B cell (primary cell): ENCODE measurements around the gene KRTAP4-7. TPM values are rescaled to one million over a fixed set of nuclear protein-coding genes. Genes with fewer than 3 reads are reported as not detected.
"Not testable (repeated sequence)": the region's sequence is repeated elsewhere in the genome, so short reads cannot be mapped to it uniquely, and the experiment has no call there.

Experiments used
- ATAC-seq: fragments of 200-7000 bp; cut with Tn5 transposase; one replicate; pipeline ENCODE4 v1.10.0; 2021; ENCODE audit warnings: low read depth, mild to moderate bottlenecking, moderate number of reproducible peaks, moderate library complexity
- CTCF ChIA-PET: fragments of 350-600 bp; sonication (Branson Sonifier 250); formaldehyde crosslinking; loops from one replicate; lab custom pipeline; 2021; ENCODE audit warnings: antibody characterized with exemption, inconsistent platforms; lab: Charles Lee
- POLR2A ChIA-PET: fragments of 350-600 bp; sonication (Branson Sonifier 250); formaldehyde crosslinking; loops from one replicate; lab custom pipeline; 2021; ENCODE audit warnings: antibody characterized with exemption; lab: Charles Lee
- DNase-seq: peaks from one replicate; pipeline ENCODE4 v3.0.0; 2013
- H2AFZ ChIP-seq: 2 replicates; pipeline ENCODE4 v1.6.1; 2012; ENCODE audit warnings: mild to moderate bottlenecking, low read depth, low read length; ENCODE audit not compliant: insufficient read depth, poor library complexity, severe bottlenecking
- H3K27ac ChIP-seq, 2 donors: 1 replicate in 1 of 2; 2 replicates in 1 of 2; pipeline ENCODE4 v1.5.1; 2012 to 2013; ENCODE audit warnings: low read length in 2 of 2, mild to moderate bottlenecking in 2 of 2, moderate library complexity in 1 of 2
- H3K27me3 ChIP-seq, 4 experiments: fragments of 200-600 bp in 1 of 4; sonication (generic) in 1 of 4; replicated peaks in 1 of 4; 1 replicate in 2 of 4; 2 replicates in 2 of 4; pipeline versions ENCODE4 v1.6.1 to v1.7.0; 2013 to 2016; ENCODE audit warnings: low read length in 3 of 4, mild to moderate bottlenecking in 2 of 4, mixed read lengths in 1 of 4, moderate library complexity in 1 of 4; ENCODE audit not compliant: insufficient read depth in 4 of 4, control insufficient read depth in 3 of 4; ENCODE audit errors: control extremely low read depth in 1 of 4
- H3K36me3 ChIP-seq, 2 experiments: replicated peaks in 1 of 2; 1 replicate in 1 of 2; 2 replicates in 1 of 2; pipeline versions ENCODE4 v1.6.1 to v1.7.1; 2013; ENCODE audit warnings: low read length in 1 of 2; ENCODE audit not compliant: insufficient read depth in 2 of 2, control insufficient read depth in 1 of 2; ENCODE audit errors: control extremely low read depth in 1 of 2, extremely low read depth in 1 of 2
- H3K4me1 ChIP-seq, 2 donors: fragments of 200-600 bp in 1 of 2; sonication (generic) in 1 of 2; 1 replicate in 1 of 2; 2 replicates in 1 of 2; pipeline versions ENCODE4 v1.5.1 to v1.6.1; 2013 to 2017; ENCODE audit warnings: low read length in 2 of 2; ENCODE audit not compliant: control insufficient read depth in 2 of 2, insufficient read depth in 2 of 2
- H3K4me2 ChIP-seq: replicated peaks from 2 replicates; pipeline ENCODE3; 2012; ENCODE audit warnings: mild to moderate bottlenecking, low read depth, low read length; ENCODE audit not compliant: poor library complexity, severe bottlenecking
- H3K4me3 ChIP-seq, 5 experiments: fragments of 200-600 bp in 1 of 5; sonication (generic) in 1 of 5; 1 replicate in 3 of 5; 2 replicates in 2 of 5; pipeline versions ENCODE4 v1.5.1 to v1.7.0; 2011 to 2016; ENCODE audit warnings: low read length in 4 of 5, mild to moderate bottlenecking in 4 of 5, low read depth in 2 of 5, control low read depth in 1 of 5, moderate library complexity in 1 of 5; ENCODE audit not compliant: insufficient read depth in 1 of 5; ENCODE audit errors: control extremely low read depth in 1 of 5, extremely low read depth in 1 of 5
- H3K79me2 ChIP-seq: fragments of 200-600 bp; sonication (generic); one replicate; pipeline ENCODE4 v1.6.0; 2016; ENCODE audit warnings: low read length; ENCODE audit not compliant: control insufficient read depth, insufficient read depth
- H3K9ac ChIP-seq: fragments of 200-600 bp; sonication (generic); 2 replicates; pipeline ENCODE4 v1.6.1; 2017; ENCODE audit warnings: mild to moderate bottlenecking, low read length, moderate library complexity
- H3K9me3 ChIP-seq, 3 donors: one replicate each; pipeline versions ENCODE4 v1.6.1 to v1.7.1; 2013; ENCODE audit warnings: low read length in 2 of 3; ENCODE audit not compliant: control insufficient read depth in 2 of 3, insufficient read depth in 1 of 3; ENCODE audit errors: control extremely low read depth in 1 of 3
- H4K20me1 ChIP-seq: 2 replicates; pipeline ENCODE4 v1.6.0; 2012; ENCODE audit warnings: mild to moderate bottlenecking, low read length; ENCODE audit not compliant: insufficient read depth, control insufficient read depth, poor library complexity, severe bottlenecking
- H3K27ac Mint-ChIP-seq: one replicate; pipeline ENCODE4 v1.8.0; 2021; ENCODE audit warnings: mixed read lengths
- H3K27me3 Mint-ChIP-seq: one replicate; pipeline ENCODE4 v1.8.0; 2021; ENCODE audit warnings: mixed read lengths
- H3K4me1 Mint-ChIP-seq: one replicate; pipeline ENCODE4 v1.8.0; 2021; ENCODE audit warnings: mixed read lengths
- H3K4me3 Mint-ChIP-seq: one replicate; pipeline ENCODE4 v1.8.0; 2021; ENCODE audit warnings: mixed read lengths
- H3K9me3 Mint-ChIP-seq: one replicate; pipeline ENCODE4 v1.8.0; 2022; ENCODE audit warnings: mixed read lengths; ENCODE audit not compliant: insufficient read depth
- CTCF ChIP-seq: fragments of 200-600 bp; IDR thresholded peaks from one replicate; pipeline ENCODE4 v1.8.0; 2022; ENCODE audit warnings: antibody characterized with exemption, mild to moderate bottlenecking
- EZH2 ChIP-seq: IDR thresholded peaks from 2 replicates; pipeline ENCODE4 v1.6.1; 2012; ENCODE audit warnings: borderline replicate concordance, low read depth, mild to moderate bottlenecking, moderate library complexity, low read length; ENCODE audit not compliant: insufficient read depth, poor library complexity, severe bottlenecking
- WGBS: methylation state at CpG from one replicate; pipeline ENCODE4 v1.1.5; 2013; ENCODE audit warnings: missing lambda C conversion rate; ENCODE audit not compliant: insufficient coverage; 5-methylcytosine and 5-hydroxymethylcytosine counted together
- intact Hi-C: fragments of 100-400 bp; cut with micrococcal nuclease; formaldehyde crosslinking; loops from one replicate; pipeline ENCODE4 v1.10.0; 2022
- polyA plus RNA-seq: library from polyadenylated mRNA; depleted of rRNA; stranded (reverse); fragments of >200 nt; gene quantifications from 2 replicates; pipeline ENCODE4 v1.2.3, GENCODE V29; 2012
- total RNA-seq, 2 donors: library from RNA; stranded (reverse); fragments of 120-200 nt in 1 of 2; gene quantifications; 1 replicate in 1 of 2; 2 replicates in 1 of 2; pipeline versions ENCODE4 v1.2.3 to v1.2.4, GENCODE V29; 2013 to 2022

KRTAP4-7 gene
- total and polyA plus RNA-seq, 2 donors (not counting 1 experiment from before 2014, with no cell fraction given) = not detected

- no peak within 1 kb of the TSS for H2AFZ ChIP-seq
- no peaks in the 10 kb centered on the region for H3K36me3 ChIP-seq
- peaks cover 0 to 6% (median 0%) of the 10 kb centered on the region in 3 donors for H3K9me3 ChIP-seq
- Mint-ChIP-seq H3K27ac (no peak within 1 kb of the TSS), H3K27me3 (peaks cover 32% of the 10 kb centered on the region), H3K9me3 (no peaks in the 10 kb centered on the region), H3K4me1 (peaks cover 8% of the 10 kb centered on the region), H3K4me3 (no peak within 1 kb of the TSS)
- H3K27me3 ChIP-seq = peaks cover 0 to 5% (median 0%) of the 10 kb centered on the region in 4 experiments
- TF ChIP-seq CTCF (no peak), EZH2 (no peak)
- peaks cover 4 to 7% of the 10 kb centered on the region in 2 donors for H3K4me1 ChIP-seq
- no peaks in the 10 kb centered on the region for H4K20me1 ChIP-seq
- ChIA-PET POLR2A (no interaction called here), CTCF (interaction anchor here (0.6 kb wide), 1 partner anchor 14 kb away, joined by 4 read pairs; no protein-coding TSS in a partner anchor)
- intact Hi-C loops = no loop called here
- WGBS = 74% methylated on average over 9 of the region's 10 CpGs
- H3K9ac ChIP-seq = no peak within 1 kb of the TSS
- DNase-seq (no peak), ATAC-seq (no peak)
- no peak within 1 kb of the TSS for H3K4me3 ChIP-seq
- H3K79me2 ChIP-seq = no peaks in the 10 kb centered on the region
- no peak within 1 kb of the TSS for H3K4me2 ChIP-seq
- no peak within 1 kb of the TSS for H3K27ac ChIP-seq
Observed at GRCh38 chr17:41101586-41102259, 17.8 kb downstream of the KRTAP4-7 start, which contains the start of gene KRTAP4-16. TSS of gene KRTAP4-16 (minus strand) at chr17:41102209. CDS start at chr17:41102209, 0 bp downstream.

- no peaks in the 10 kb centered on the region for H3K9me3 Mint-ChIP-seq
- Histone ChIP-seq H3K4me3 (no peak overlapping the region), H3K27ac (no peak overlapping the region), H3K36me3 (no peaks in the 10 kb centered on the region), H3K79me2 (peaks cover 4% of the 10 kb centered on the region), H3K4me2 (no peak overlapping the region), H3K27me3 (no peaks in the 10 kb centered on the region), H3K4me1 (peaks cover 18 to 24% of the 10 kb centered on the region in 2 donors), H4K20me1 (no peaks in the 10 kb centered on the region), H3K9ac (no peak overlapping the region), H2AFZ (no peak overlapping the region), H3K9me3 (peaks cover 0 to 4% (median 0%) of the 10 kb centered on the region in 3 donors)
- intact Hi-C loops = no loop called here
- H3K4me1 Mint-ChIP-seq = peaks cover 17% of the 10 kb centered on the region
- no peak overlapping the region for H3K4me3 Mint-ChIP-seq
- H3K27ac Mint-ChIP-seq = no peak overlapping the region
- ATAC-seq (no peak), DNase-seq (no peak)
- WGBS = no CpG with 5 or more reads among the region's 1 CpG
- TF ChIP-seq CTCF (no peak), EZH2 (no peak)
- ChIA-PET POLR2A (no interaction called here), CTCF (no interaction called here)
- peaks cover 34% of the 10 kb centered on the region for H3K27me3 Mint-ChIP-seq
Observed at GRCh38 chr17:41103896-41104295, 19.9 kb downstream of the KRTAP4-7 start.

- H3K9ac ChIP-seq, H3K27ac Mint-ChIP-seq, POLR2A ChIA-PET, ATAC-seq, H3K27ac ChIP-seq, intact Hi-C loops, H3K9me3 Mint-ChIP-seq, H3K9me3 ChIP-seq, H3K4me3 Mint-ChIP-seq, H3K27me3 ChIP-seq, H3K4me3 ChIP-seq, H2AFZ ChIP-seq, DNase-seq, H3K36me3 ChIP-seq, H4K20me1 ChIP-seq, CTCF ChIA-PET, H3K4me2 ChIP-seq, H3K79me2 ChIP-seq: not testable (repeated sequence)
- WGBS = no CpG with 5 or more reads among the region's 2 CpGs
- peaks cover 33% of the 10 kb centered on the region for H3K27me3 Mint-ChIP-seq
- H3K4me1 Mint-ChIP-seq = peaks cover 20% of the 10 kb centered on the region
- H3K4me1 ChIP-seq = peaks cover 18 to 26% of the 10 kb centered on the region in 2 donors
Observed at GRCh38 chr17:41104386-41105038, 20.6 kb downstream of the KRTAP4-7 start.
